ENCODE measurements around the gene TFRC.

TFRC gene

DNA sequence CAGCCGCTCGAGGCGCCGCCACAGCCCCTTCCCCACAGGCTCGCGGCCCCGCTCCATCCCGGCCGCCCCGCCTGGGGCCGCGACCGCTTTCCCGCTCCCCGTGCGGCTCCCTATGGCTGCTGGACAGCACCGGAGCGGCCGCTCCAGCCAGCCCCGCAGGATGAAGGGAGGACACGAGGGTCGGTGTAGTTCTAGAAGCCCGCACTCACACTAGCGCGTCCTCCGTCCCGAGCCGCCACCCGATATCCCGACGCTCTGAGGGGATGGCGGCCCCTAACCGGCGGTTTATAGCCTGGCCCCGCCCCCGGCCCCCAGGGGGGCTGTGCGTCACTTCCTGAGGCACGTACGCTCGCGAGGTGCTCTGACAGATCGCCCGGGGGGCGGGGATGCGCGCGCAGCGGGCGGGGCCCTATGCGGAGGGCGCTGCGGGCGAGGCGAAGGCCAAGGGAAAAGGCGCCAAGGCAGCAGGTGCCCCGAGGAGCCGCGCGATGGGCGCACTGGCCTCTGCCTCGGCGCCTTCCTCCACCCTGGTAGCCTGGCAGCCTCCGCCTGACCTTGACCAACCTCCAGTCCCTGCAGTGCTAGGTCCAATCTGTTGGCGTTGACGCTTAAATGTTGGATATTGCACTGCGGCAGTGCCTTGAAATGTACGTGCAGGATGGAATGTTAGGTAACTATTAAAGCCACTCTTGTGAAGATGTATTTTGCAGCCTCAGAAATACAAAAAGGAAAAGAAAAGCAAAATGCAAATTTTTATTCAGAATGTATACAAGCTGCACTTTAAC, at the start of gene TFRC:
Gene TFRC, minus strand, starts transcription at position 257 of the 785 bp plus-strand sequence. CDS start 4,991 bp downstream, outside the sequence.
- H3K36me3 ChIP-seq (ENCODE audit: control insufficient read depth, insufficient read depth, low read length) = no peaks in the 10 kb centered on the region
- peak within 1 kb of the TSS; percentile 92 for H3K9ac ChIP-seq (ENCODE audit: low read length)
- H3K4me3 ChIP-seq (ENCODE audit: low read length) = peak within 1 kb of the TSS; percentile 78
- no peaks in the 10 kb centered on the region for H3K27me3 ChIP-seq (ENCODE audit: control insufficient read depth, insufficient read depth, low read length)
- H3K9me3 ChIP-seq (ENCODE audit: control insufficient read depth, low read length) = no peaks in the 10 kb centered on the region
- peaks cover 7% of the 10 kb centered on the region for H3K4me1 ChIP-seq (ENCODE audit: control insufficient read depth, insufficient read depth, low read length)

- Histone ChIP-seq H3K9ac (ENCODE audit: low read length) (no peak overlapping the region), H3K4me3 (ENCODE audit: low read length) (no peak overlapping the region), H3K36me3 (ENCODE audit: control insufficient read depth, insufficient read depth, low read length) (no peaks in the 10 kb centered on the region), H3K27me3 (ENCODE audit: control insufficient read depth, insufficient read depth, low read length) (no peaks in the 10 kb centered on the region), H3K9me3 (ENCODE audit: control insufficient read depth, low read length) (no peaks in the 10 kb centered on the region), H3K4me1 (ENCODE audit: control insufficient read depth, insufficient read depth, low read length) (peaks cover 14% of the 10 kb centered on the region)
These were observed 46.4 kb upstream of the TFRC start for GRCh38 chr3:196128172-196128843.

GRCh38 chr3:196127308-196128040, 45.6 kb upstream of the TFRC start:
- Histone ChIP-seq H3K9ac (ENCODE audit: low read length) (no peak overlapping the region), H3K4me1 (ENCODE audit: control insufficient read depth, insufficient read depth, low read length) (peaks cover 14% of the 10 kb centered on the region), H3K9me3 (ENCODE audit: control insufficient read depth, low read length) (no peaks in the 10 kb centered on the region), H3K4me3 (ENCODE audit: low read length) (no peak overlapping the region), H3K36me3 (ENCODE audit: control insufficient read depth, insufficient read depth, low read length) (no peaks in the 10 kb centered on the region), H3K27me3 (ENCODE audit: control insufficient read depth, insufficient read depth, low read length) (no peaks in the 10 kb centered on the region)

DNA sequence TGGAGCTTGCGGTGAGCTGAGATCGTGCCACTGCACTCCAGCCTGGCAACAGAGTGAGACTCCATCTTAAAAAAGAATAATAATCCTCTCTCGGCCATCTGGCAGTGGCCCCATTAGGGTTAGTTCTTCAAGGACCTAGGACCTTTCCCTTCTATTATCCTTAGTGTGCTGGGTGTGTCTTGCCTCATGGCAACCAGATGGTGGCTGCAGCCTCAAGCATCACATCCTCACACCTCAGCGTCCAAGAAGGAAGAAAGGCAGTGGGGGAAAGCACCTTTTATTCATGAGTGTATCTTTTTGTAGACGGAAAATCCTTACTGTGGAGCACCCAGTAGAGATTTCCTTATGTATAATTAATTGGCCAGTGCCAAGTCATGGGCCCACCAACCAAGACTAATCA, 42.7 kb upstream of the TFRC start:
- H3K4me1 ChIP-seq (ENCODE audit: control insufficient read depth, insufficient read depth, low read length) = peaks cover 14% of the 10 kb centered on the region
- no peaks in the 10 kb centered on the region for H3K36me3 ChIP-seq (ENCODE audit: control insufficient read depth, insufficient read depth, low read length)
- no peaks in the 10 kb centered on the region for H3K9me3 ChIP-seq (ENCODE audit: control insufficient read depth, low read length)
- no peak overlapping the region for H3K4me3 ChIP-seq (ENCODE audit: low read length)
- no peaks in the 10 kb centered on the region for H3K27me3 ChIP-seq (ENCODE audit: control insufficient read depth, insufficient read depth, low read length)
- H3K9ac ChIP-seq (ENCODE audit: low read length) = no peak overlapping the region

GRCh38 chr3:196122688-196123046, 40.8 kb upstream of the TFRC start:
- Histone ChIP-seq H3K4me3 (ENCODE audit: low read length) (no peak overlapping the region), H3K9me3 (ENCODE audit: control insufficient read depth, low read length) (no peaks in the 10 kb centered on the region), H3K27me3 (ENCODE audit: control insufficient read depth, insufficient read depth, low read length) (no peaks in the 10 kb centered on the region), H3K9ac (ENCODE audit: low read length) (no peak overlapping the region), H3K36me3 (ENCODE audit: control insufficient read depth, insufficient read depth, low read length) (no peaks in the 10 kb centered on the region), H3K4me1 (ENCODE audit: control insufficient read depth, insufficient read depth, low read length) (peaks cover 11% of the 10 kb centered on the region)

GRCh38 chr3:196122021-196122687, 40.3 kb upstream of the TFRC start:
- H3K4me1 ChIP-seq (ENCODE audit: control insufficient read depth, insufficient read depth, low read length) = peaks cover 6% of the 10 kb centered on the region
- no peaks in the 10 kb centered on the region for H3K27me3 ChIP-seq (ENCODE audit: control insufficient read depth, insufficient read depth, low read length)
- no peak overlapping the region for H3K4me3 ChIP-seq (ENCODE audit: low read length)
- no peaks in the 10 kb centered on the region for H3K9me3 ChIP-seq (ENCODE audit: control insufficient read depth, low read length)
- H3K36me3 ChIP-seq (ENCODE audit: control insufficient read depth, insufficient read depth, low read length) = no peaks in the 10 kb centered on the region
- no peak overlapping the region for H3K9ac ChIP-seq (ENCODE audit: low read length)

GRCh38 chr3:196121066-196121465, 39.2 kb upstream of the TFRC start:
- Histone ChIP-seq H3K9ac (ENCODE audit: low read length) (no peak overlapping the region), H3K9me3 (ENCODE audit: control insufficient read depth, low read length) (no peaks in the 10 kb centered on the region), H3K36me3 (ENCODE audit: control insufficient read depth, insufficient read depth, low read length) (no peaks in the 10 kb centered on the region), H3K27me3 (ENCODE audit: control insufficient read depth, insufficient read depth, low read length) (no peaks in the 10 kb centered on the region), H3K4me3 (ENCODE audit: low read length) (no peak overlapping the region), H3K4me1 (ENCODE audit: control insufficient read depth, insufficient read depth, low read length) (no peaks in the 10 kb centered on the region)

DNA sequence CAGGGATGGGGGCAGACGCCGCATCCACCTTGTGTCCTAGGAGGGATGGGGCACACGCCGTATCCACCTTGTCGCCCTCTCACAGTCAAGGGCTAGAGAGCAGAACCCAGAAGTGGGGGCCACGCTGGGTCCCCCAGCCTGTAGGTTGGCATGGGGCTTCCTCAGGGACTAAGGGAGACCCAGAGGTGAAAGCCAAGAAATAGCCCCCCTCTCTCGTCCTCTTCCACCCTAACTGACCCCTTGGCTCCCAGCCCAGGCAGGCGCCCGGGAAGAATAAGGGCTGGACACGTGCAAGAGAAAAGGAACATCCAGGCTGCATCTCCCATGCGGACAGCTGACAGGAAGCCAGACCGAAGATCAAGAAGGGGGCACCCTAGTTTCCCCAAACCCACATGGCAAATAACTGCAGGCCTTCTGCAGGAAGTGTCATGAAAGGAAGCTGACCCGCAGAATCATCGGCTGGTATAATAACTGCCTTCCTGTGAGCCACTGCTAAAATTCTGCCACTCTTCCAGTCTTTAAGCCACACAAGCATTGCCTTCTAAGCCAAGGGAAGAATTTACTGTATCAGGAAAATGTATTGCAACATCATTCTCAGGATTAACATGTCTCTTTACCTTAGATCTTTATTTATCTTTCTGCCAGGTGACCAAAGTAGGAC, 38.5 kb upstream of the TFRC start:
- Histone ChIP-seq H3K4me1 (ENCODE audit: control insufficient read depth, insufficient read depth, low read length) (no peaks in the 10 kb centered on the region), H3K4me3 (ENCODE audit: low read length) (no peak overlapping the region), H3K27me3 (ENCODE audit: control insufficient read depth, insufficient read depth, low read length) (no peaks in the 10 kb centered on the region), H3K9ac (ENCODE audit: low read length) (no peak overlapping the region), H3K9me3 (ENCODE audit: control insufficient read depth, low read length) (no peaks in the 10 kb centered on the region), H3K36me3 (ENCODE audit: control insufficient read depth, insufficient read depth, low read length) (no peaks in the 10 kb centered on the region)

DNA sequence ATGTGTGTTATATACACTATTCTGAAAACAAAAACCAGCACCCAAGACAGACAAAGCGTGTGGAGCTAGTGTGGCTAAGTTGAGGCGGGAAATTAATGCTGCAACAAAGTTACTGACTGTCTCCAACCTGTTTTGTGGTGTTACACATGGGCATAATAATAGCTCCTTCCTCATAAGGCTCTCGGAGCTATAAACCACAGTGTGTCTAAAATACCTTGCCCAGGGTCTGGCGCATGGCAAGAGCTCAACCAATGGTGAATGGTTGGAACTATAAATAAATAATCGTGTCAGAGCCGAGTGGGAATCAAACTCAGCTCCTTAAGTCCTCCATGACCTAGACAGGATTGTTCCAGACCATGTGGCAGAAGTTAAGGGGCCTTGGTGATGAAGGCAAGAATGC, 35.9 kb upstream of the TFRC start:
- Histone ChIP-seq H3K9ac (ENCODE audit: low read length) (no peak overlapping the region), H3K4me1 (ENCODE audit: control insufficient read depth, insufficient read depth, low read length) (no peaks in the 10 kb centered on the region)

DNA sequence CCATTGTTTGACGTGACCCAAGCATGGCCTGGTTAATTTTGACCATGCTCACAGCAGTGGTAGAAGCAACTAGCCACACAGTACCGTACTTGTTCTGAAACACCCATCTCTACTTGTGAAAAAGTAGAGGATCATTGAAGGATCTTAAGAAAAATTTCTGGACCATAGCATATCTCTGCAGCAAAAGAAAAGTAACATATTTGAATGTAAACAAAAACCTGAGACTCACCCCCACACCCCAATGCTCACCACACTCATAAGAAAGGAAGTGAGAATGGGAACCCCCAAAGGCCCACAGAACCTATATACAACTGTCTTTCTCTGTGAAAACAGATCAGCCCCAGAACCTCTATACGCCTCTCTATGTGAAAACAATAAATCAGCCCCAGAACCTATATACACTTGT, 33.8 kb upstream of the TFRC start:
- no peaks in the 10 kb centered on the region for H3K36me3 ChIP-seq (ENCODE audit: control insufficient read depth, insufficient read depth, low read length)
- H3K9me3 ChIP-seq (ENCODE audit: control insufficient read depth, low read length) = no peaks in the 10 kb centered on the region
- H3K27me3 ChIP-seq (ENCODE audit: control insufficient read depth, insufficient read depth, low read length) = no peaks in the 10 kb centered on the region
- no peak overlapping the region for H3K9ac ChIP-seq (ENCODE audit: low read length)
- no peaks in the 10 kb centered on the region for H3K4me1 ChIP-seq (ENCODE audit: control insufficient read depth, insufficient read depth, low read length)
- H3K4me3 ChIP-seq (ENCODE audit: low read length) = no peak overlapping the region

More for the DNA sequence above, 35.9 kb upstream of the TFRC start:
- Histone ChIP-seq H3K27me3 (ENCODE audit: control insufficient read depth, insufficient read depth, low read length) (no peaks in the 10 kb centered on the region), H3K36me3 (ENCODE audit: control insufficient read depth, insufficient read depth, low read length) (no peaks in the 10 kb centered on the region), H3K9me3 (ENCODE audit: control insufficient read depth, low read length) (no peaks in the 10 kb centered on the region), H3K4me3 (ENCODE audit: low read length) (no peak overlapping the region)

DNA sequence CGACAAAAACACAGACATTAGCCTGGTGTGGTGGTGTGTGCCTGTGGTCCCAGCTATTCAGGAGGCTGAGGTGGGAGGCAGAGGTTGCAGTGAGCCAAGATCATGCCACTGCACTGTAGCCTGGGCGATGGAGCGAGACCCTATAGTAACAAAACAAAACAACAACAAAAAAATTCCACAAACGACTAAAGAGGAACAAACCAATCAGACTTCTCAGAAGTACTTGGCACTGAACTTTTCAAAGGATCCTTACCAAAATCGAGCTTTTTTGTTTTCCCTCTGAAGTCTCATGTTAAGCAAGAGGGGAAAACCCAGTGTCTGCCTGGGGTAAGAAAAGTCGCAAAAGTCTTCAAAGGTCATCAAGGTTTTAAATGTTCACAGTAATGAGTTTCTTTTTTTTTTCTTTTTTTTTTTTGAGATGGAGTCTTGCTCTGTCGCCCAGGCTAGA, 30.1 kb upstream of the TFRC start:
- Histone ChIP-seq H3K4me3 (ENCODE audit: low read length) (no peak overlapping the region), H3K36me3 (ENCODE audit: control insufficient read depth, insufficient read depth, low read length) (no peaks in the 10 kb centered on the region), H3K9me3 (ENCODE audit: control insufficient read depth, low read length) (no peaks in the 10 kb centered on the region), H3K9ac (ENCODE audit: low read length) (no peak overlapping the region), H3K4me1 (ENCODE audit: control insufficient read depth, insufficient read depth, low read length) (peaks cover 10% of the 10 kb centered on the region), H3K27me3 (ENCODE audit: control insufficient read depth, insufficient read depth, low read length) (no peaks in the 10 kb centered on the region)
